ENCODE measurements around the gene ZIC4.

ZIC4 gene

GRCh38 chr3:147418808-147419701, 12.7 kb upstream of the ZIC4 start:
- H3K4me3 ChIP-seq (ENCODE audit: low read depth, low read length) = peak overlapping the region; percentile 49

DNA sequence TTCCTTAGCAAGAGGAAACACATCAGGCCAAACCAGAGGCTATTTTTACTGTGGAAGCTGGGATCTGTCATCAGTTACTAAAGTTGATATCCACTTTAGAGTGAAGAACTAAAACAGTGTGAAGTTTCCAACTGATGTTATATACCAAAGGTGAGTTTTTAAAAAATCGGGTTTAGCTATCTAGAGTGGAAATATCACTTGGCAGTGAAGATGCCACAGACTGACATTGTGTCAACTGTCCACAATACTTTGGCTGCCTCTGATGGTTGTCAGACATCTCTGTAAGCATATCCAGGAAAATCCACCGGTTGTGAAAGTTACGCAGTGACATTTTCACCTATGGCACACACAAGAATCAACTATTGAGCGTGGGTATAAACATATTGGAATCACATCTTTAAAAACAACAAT, 12.0 kb upstream of the ZIC4 start:
- H3K4me3 ChIP-seq (ENCODE audit: low read depth, low read length) = no peak overlapping the region

GRCh38 chr3:147417551-147418295, 11.4 kb upstream of the ZIC4 start:
- no peak overlapping the region for H3K4me3 ChIP-seq (ENCODE audit: low read depth, low read length)

DNA sequence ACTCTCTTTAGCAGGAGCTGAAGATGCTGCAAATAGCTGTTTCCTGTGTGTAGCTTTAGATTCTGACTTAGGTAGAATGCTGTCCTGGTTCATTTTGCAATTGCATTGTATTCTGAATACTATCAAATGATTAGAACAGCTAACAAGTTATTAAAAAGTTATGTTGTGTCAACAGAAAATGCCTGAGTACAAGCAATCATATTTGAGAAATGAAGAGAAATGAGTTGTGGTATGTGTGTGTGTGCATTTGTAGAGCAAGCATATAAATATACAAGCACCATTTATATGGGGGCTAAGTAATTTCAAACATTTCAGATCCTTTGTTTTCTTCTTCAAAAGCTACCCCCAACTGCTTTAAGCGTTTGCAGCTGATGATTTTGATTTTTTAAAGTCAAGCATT, 10.6 kb upstream of the ZIC4 start:
- H3K4me3 ChIP-seq (ENCODE audit: low read depth, low read length) = no peak overlapping the region

DNA sequence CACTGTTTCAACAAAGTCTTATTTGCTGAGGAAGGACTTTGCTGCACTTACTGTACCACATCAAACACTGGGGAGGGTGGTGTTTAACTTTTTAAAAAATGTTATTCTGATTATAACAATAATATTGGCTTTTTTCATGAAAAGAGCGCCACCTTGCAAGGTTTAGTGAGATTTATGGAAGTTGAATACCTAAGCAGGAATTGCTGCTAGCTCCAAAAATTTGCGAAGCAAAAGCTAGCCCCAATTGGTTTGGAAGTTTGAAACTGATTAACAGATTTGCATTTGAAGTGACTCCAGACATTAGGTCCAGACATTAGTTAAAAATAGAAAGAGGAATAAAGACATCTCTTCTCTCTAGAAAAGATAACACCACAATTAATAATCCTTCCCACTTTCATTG, 9.5 kb upstream of the ZIC4 start:
- H3K4me3 ChIP-seq (ENCODE audit: low read depth, low read length) = no peak overlapping the region

DNA sequence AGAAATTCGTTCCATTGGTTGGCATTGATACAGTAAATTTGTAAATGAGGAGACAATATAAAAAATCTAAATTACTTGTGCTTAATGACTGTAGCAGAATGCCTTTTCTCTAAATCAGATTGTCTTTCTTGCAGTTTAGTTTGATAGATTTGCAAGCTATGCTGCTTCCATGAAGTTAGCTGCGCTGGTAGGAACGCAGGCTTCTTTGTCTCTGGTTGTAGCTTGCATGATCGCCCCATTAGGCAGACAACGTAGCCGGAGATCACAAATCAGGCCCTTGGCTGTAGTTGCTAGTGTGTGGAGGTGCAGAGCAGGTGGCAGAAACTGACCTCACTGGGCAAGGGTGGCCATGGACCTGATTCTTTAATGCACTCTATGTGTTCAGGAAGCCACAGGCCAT, 8.9 kb upstream of the ZIC4 start:
- H3K4me3 ChIP-seq (ENCODE audit: low read depth, low read length) = no peak overlapping the region

DNA sequence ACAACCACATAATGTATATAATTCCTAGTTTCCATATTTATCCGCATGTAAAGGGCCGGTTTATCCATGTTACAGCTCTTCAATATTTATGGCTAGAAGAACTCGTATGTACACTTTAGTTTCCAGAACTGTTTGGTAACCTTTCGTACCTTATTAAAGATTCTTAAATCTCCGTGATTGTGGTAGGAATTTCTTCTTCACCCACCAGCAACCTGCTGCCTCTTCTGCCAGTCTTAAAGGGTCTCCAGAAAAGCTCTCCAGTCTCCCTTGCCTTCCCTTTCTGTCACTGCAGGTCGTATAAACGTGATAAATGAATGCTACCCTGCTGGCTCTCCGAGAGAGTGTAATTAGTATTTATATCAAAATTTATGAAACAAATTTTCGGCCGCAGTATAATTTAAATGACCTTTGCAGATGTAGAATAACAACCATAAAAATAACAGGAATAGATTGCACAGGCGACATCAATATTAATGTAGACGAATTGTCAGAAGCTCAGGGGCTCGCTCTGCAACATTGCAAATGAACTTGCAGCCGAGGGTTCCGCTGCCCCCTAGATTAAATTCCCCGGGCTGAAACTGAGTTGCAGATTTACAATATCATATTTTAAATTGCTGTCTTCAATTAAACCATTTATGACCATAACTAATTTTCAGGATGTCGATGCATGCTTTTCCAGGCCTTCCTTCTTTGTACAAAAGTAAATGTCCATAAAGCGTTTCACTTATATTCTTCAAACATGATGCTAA, 8.2 kb upstream of the ZIC4 start:
- no peak overlapping the region for H3K4me3 ChIP-seq (ENCODE audit: low read depth, low read length)

GRCh38 chr3:147413686-147414389, 7.5 kb upstream of the ZIC4 start:
- no peak overlapping the region for H3K4me3 ChIP-seq (ENCODE audit: low read depth, low read length)

DNA sequence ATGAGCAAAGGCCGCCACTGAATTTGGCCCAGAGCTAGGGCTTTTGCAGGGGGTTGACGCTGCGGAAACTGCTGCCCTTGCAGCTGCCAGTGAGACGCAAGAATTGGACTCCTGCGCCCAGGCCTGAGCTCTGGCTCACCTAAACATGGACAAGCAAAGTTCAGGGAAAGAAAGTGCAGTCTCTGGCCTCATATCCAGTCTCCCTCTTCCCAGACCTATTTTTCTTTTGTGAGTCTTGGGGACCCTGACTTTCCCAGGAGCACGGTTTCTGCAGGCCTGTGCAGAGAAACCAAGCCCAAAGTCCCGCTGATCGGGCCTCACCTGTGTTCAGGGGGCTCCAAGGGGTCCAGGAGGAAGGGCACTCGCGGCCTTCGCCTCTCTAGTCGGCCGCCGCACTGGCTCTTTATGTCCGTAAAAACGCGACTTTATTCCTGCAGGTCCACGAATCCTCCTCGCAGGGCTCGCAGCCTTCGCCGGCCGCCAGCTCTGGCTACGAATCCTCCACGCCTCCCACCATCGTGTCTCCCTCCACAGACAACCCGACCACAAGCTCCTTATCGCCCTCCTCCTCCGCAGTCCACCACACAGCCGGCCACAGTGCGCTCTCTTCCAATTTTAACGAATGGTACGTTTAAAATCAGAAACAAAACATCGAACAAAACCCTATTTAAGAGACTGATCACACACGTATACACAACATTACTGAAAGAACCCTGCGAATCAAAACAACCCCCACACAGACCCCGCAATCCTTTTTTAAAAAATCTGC, 6.8 kb upstream of the ZIC4 start:
- no peak overlapping the region for H3K4me3 ChIP-seq (ENCODE audit: low read depth, low read length)

- no peak overlapping the region for H3K4me3 ChIP-seq (ENCODE audit: low read depth, low read length)
Observed at GRCh38 chr3:147412261-147412916, 6.0 kb upstream of the ZIC4 start.

DNA sequence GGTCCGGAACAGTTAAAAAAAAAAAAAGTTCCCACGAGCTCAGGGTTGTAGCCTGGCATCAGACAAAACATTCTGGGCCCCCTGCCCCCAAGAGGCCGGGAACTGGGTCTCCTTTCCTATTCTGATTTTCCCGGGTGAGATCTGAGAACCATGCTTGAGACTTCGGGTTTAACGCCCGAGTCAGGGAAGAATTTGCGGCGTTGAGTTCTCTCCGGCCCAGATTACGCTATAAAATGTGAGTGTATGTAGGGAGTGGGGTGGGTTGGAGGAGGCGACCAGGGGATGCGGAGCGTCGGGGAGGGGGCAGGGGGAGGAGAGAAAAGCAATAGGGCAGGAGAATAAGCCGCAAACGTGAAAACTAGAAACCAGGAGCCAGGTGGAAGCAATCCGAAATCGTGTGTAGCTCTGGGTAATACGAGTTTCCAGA, 5.5 kb upstream of the ZIC4 start:
- H3K4me3 ChIP-seq (ENCODE audit: low read depth, low read length) = no peak overlapping the region

- no peak overlapping the region for H3K4me3 ChIP-seq (ENCODE audit: low read depth, low read length)
Observed at GRCh38 chr3:147411238-147411814, 5.0 kb upstream of the ZIC4 start.

DNA sequence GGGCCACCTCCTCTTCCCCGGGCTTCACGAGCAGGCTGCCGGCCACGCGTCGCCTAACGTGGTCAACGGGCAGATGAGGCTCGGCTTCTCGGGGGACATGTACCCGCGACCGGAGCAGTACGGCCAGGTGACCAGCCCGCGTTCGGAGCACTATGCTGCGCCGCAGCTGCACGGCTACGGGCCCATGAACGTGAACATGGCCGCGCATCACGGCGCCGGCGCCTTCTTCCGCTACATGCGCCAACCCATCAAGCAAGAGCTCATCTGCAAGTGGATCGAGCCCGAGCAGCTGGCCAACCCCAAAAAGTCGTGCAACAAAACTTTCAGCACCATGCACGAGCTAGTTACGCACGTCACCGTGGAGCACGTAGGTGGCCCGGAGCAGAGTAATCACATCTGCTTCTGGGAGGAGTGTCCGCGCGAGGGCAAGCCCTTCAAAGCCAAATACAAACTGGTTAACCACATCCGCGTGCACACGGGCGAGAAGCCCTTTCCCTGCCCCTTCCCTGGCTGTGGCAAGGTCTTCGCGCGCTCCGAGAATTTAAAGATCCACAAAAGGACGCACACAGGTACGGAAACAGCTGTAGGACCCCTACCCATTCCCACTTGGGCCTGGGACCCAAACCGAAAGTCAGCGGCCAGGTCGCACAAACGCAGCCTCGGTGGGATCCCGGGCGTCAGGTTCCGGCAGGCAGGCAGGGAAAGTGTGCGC, 4.3 kb upstream of the ZIC4 start:
- H3K4me3 ChIP-seq (ENCODE audit: low read depth, low read length) = peak overlapping the region; percentile 18

- H3K4me3 ChIP-seq (ENCODE audit: low read depth, low read length) = no peak overlapping the region
Observed at GRCh38 chr3:147410116-147410525, 3.8 kb upstream of the ZIC4 start.

- H3K4me3 ChIP-seq (ENCODE audit: low read depth, low read length) = no peak within 1 kb of the TSS
Observed at GRCh38 chr3:147409143-147410115, 3.1 kb upstream of the ZIC4 start, which contains the start of gene ZIC1. TSS of gene ZIC1 (plus strand) at chr3:147409365. CDS start at chr3:147410113, 748 bp downstream.

GRCh38 chr3:147408188-147409100, 2.1 kb upstream of the ZIC4 start:
- H3K4me3 ChIP-seq (ENCODE audit: low read depth, low read length) = no peak overlapping the region

Data from iPS-11a (cell line).